Prostate gland (tissue), 2 donors: ENCODE results near the gene DEDD.

Experiments used
- POLR2A ChIP-seq: fragments of 450-650 bp; IDR thresholded peaks from one replicate; pipeline ENCODE4 v1.6.1; 2016; ENCODE audit warnings: antibody characterized with exemption, mild to moderate bottlenecking
- TF ChIP-seq, protein P1 (sequence below), 4 experiments: fragments of 200-600 bp in 2 of 4; fragments of 450-650 bp in 2 of 4; sonication (generic) in 2 of 4; IDR thresholded peaks; 1 replicate in 3 of 4; 2 replicates in 1 of 4; pipeline ENCODE4 v1.5.1; 2016 to 2019; ENCODE audit warnings: antibody characterized with exemption in 4 of 4, mild to moderate bottlenecking in 2 of 4, moderate library complexity in 2 of 4

DNA sequence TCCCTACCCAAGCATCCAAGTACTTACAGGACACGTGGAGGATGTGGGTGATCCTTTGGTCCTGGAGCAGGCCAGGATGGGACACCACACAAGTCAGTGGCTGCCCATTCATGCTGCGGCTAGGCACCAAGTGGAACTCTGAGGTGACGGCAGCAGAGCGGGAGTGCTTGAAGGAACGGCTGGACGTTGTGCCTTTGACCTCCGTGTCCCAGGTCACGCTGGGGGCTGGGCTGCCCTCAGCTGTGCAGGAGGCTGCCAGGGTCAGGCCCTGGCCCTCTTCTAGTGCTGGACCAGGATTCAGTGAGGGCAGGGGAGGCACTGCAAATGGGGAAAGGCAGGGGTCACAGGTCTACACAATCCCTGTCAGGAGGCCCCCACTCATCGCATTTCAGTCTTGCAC is 55.0 kb downstream of the DEDD start:
- TF ChIP-seq, protein P1, sequence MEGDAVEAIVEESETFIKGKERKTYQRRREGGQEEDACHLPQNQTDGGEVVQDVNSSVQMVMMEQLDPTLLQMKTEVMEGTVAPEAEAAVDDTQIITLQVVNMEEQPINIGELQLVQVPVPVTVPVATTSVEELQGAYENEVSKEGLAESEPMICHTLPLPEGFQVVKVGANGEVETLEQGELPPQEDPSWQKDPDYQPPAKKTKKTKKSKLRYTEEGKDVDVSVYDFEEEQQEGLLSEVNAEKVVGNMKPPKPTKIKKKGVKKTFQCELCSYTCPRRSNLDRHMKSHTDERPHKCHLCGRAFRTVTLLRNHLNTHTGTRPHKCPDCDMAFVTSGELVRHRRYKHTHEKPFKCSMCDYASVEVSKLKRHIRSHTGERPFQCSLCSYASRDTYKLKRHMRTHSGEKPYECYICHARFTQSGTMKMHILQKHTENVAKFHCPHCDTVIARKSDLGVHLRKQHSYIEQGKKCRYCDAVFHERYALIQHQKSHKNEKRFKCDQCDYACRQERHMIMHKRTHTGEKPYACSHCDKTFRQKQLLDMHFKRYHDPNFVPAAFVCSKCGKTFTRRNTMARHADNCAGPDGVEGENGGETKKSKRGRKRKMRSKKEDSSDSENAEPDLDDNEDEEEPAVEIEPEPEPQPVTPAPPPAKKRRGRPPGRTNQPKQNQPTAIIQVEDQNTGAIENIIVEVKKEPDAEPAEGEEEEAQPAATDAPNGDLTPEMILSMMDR (IDR thresholded peaks at IDR 0.05), result no peak
- no peak for TF ChIP-seq POLR2A
